Pericardium fibroblast (primary cell): ENCODE data around the gene MAPK10. TPM values are rescaled to one million over a fixed set of nuclear protein-coding genes. Genes with fewer than 3 reads are reported as not detected.

ENCODE experiments used
- total RNA-seq: library from RNA; depleted of rRNA; stranded (reverse); fragments of >200 nt; gene quantifications from 2 replicates; pipeline ENCODE4 v1.2.3, GENCODE V29; 2015

MAPK10 gene
- 3.2 and 6.9 TPM in 2 replicates for total RNA-seq

GRCh38 chr4:86359944-86360478 lies at the start of gene MAPK10:
Gene MAPK10, minus strand, starts transcription at chr4:86360053.

Other genes with a start within 250 kb of the MAPK10 start
- 12.6 and 25.3 TPM in 2 replicates for gene PTPN13, start 234.3 kb upstream of the MAPK10 start, total RNA-seq